Upper lobe of right lung (tissue), 1 donor: ENCODE data around the gene DYNC2LI1. TPM values are rescaled to one million over a fixed set of nuclear protein-coding genes. Genes with fewer than 3 reads are reported as not detected.

ENCODE experiments used
- ATAC-seq: fragments of 200-7000 bp; cut with Tn5 transposase; one replicate; pipeline ENCODE4 v1.9.1; 2020; ENCODE audit warnings: mild to moderate bottlenecking, moderate library complexity
- DNase-seq: peaks from one replicate; pipeline ENCODE4 v3.0.0-alpha.2; 2020
- H3K27ac ChIP-seq: fragments of 200-600 bp; one replicate; pipeline ENCODE4 v1.8.0; 2022
- H3K27me3 ChIP-seq: fragments of 200-600 bp; one replicate; pipeline ENCODE4 v1.8.0; 2022; ENCODE audit warnings: mild to moderate bottlenecking
- H3K36me3 ChIP-seq: fragments of 200-600 bp; one replicate; pipeline ENCODE4 v1.8.0; 2022
- H3K4me1 ChIP-seq: fragments of 200-600 bp; one replicate; pipeline ENCODE4 v1.8.0; 2022
- H3K4me3 ChIP-seq: fragments of 200-600 bp; one replicate; pipeline ENCODE4 v1.8.0; 2022; ENCODE audit warnings: mild to moderate bottlenecking
- H3K9me3 ChIP-seq: fragments of 200-600 bp; one replicate; pipeline ENCODE4 v1.8.0; 2022
- CTCF ChIP-seq: fragments of 200-600 bp; IDR thresholded peaks from one replicate; pipeline ENCODE4 v1.8.0; 2022; ENCODE audit warnings: antibody characterized with exemption
- intact Hi-C: fragments of 100-400 bp; cut with DNase I; formaldehyde crosslinking; loops from one replicate; pipeline ENCODE4 v1.11.0; 2022
- total RNA-seq: library from RNA; stranded (reverse); fragmentation: NEBNext Ultra II Directional; extraction: Animal tissue kit (Norgen Biotek cat#: 25700); gene quantifications from one replicate; pipeline ENCODE4 v1.2.1, GENCODE V29; 2021
- donor health status: DM: no; HTN: yes; CAD: no; lungs with severe emphysema.

Gene DYNC2LI1
- total RNA-seq, 1 donor from 2014 or later = 22.4 TPM

- DNase-seq (no peak), ATAC-seq (no peak)
- Histone ChIP-seq H3K9me3 (no peaks in the 10 kb centered on the region), H3K27me3 (no peaks in the 10 kb centered on the region), H3K4me1 (no peaks in the 10 kb centered on the region), H3K36me3 (peaks cover 6% of the 10 kb centered on the region), H3K27ac (no peak overlapping the region), H3K4me3 (no peak overlapping the region)
- no peak for TF ChIP-seq CTCF
- intact Hi-C loops = no loop called here
These were observed 35.6 kb upstream of the DYNC2LI1 start for GRCh38 chr2:43738257-43738656.

- ATAC-seq (no peak), DNase-seq (no peak)
- Histone ChIP-seq H3K9me3 (no peaks in the 10 kb centered on the region), H3K4me1 (no peaks in the 10 kb centered on the region), H3K27me3 (no peaks in the 10 kb centered on the region), H3K27ac (no peak overlapping the region), H3K4me3 (no peak overlapping the region), H3K36me3 (peaks cover 10% of the 10 kb centered on the region)
- no peak for TF ChIP-seq CTCF
- intact Hi-C loops = no loop called here
These were observed 30.1 kb upstream of the DYNC2LI1 start for GRCh38 chr2:43743706-43744105.

- peaks cover 9% of the 10 kb centered on the region for H3K36me3 ChIP-seq
- no peaks in the 10 kb centered on the region for H3K27me3 ChIP-seq
- DNase-seq = no peak
- H3K4me1 ChIP-seq = no peaks in the 10 kb centered on the region
- intact Hi-C loops = no loop called here
- no peak for TF ChIP-seq CTCF
- no peaks in the 10 kb centered on the region for H3K9me3 ChIP-seq
- H3K27ac ChIP-seq = no peak overlapping the region
- no peak overlapping the region for H3K4me3 ChIP-seq
- no peak for ATAC-seq
These were observed 28.4 kb upstream of the DYNC2LI1 start for GRCh38 chr2:43745457-43745856.

GRCh38 chr2:43748333-43748732, 25.5 kb upstream of the DYNC2LI1 start:
- no peak for TF ChIP-seq CTCF
- no peaks in the 10 kb centered on the region for H3K4me1 ChIP-seq

GRCh38 chr2:43749583-43749982, 24.3 kb upstream of the DYNC2LI1 start:
- H3K4me1 ChIP-seq = no peaks in the 10 kb centered on the region
- H3K27me3 ChIP-seq = no peaks in the 10 kb centered on the region
- no peak overlapping the region for H3K27ac ChIP-seq
- ATAC-seq (no peak), DNase-seq (no peak)
- no peak overlapping the region for H3K4me3 ChIP-seq
- H3K9me3 ChIP-seq = no peaks in the 10 kb centered on the region
- no peak for TF ChIP-seq CTCF
- H3K36me3 ChIP-seq = no peaks in the 10 kb centered on the region
- intact Hi-C loops = no loop called here

More at GRCh38 chr2:43748333-43748732, 25.5 kb upstream of the DYNC2LI1 start:
- Histone ChIP-seq H3K4me3 (no peak overlapping the region), H3K27ac (no peak overlapping the region), H3K36me3 (peaks cover 4% of the 10 kb centered on the region), H3K27me3 (no peaks in the 10 kb centered on the region), H3K9me3 (no peaks in the 10 kb centered on the region)
- DNase-seq (no peak), ATAC-seq (no peak)
- intact Hi-C loops = no loop called here

- Histone ChIP-seq H3K27me3 (no peaks in the 10 kb centered on the region), H3K4me1 (no peaks in the 10 kb centered on the region), H3K4me3 (no peak overlapping the region), H3K27ac (no peak overlapping the region), H3K9me3 (no peaks in the 10 kb centered on the region), H3K36me3 (no peaks in the 10 kb centered on the region)
- DNase-seq (no peak), ATAC-seq (no peak)
- no peak for TF ChIP-seq CTCF
- intact Hi-C loops = no loop called here
These were observed 22.3 kb upstream of the DYNC2LI1 start for GRCh38 chr2:43751476-43751990.
